Smooth muscle cell (in vitro differentiated cells): Measurements from ENCODE around the gene CYP1B1. TPM values are rescaled to one million over a fixed set of nuclear protein-coding genes. Genes with fewer than 3 reads are reported as not detected.

Experiments used
- DNase-seq: peaks from one replicate; lab custom pipeline; 2025; ENCODE audit not compliant: unreplicated experiment; lab: John Stamatoyannopoulos, UW
- H2AFZ ChIP-seq: fragments of 200-600 bp; sonication (generic); 2 replicates; pipeline ENCODE4 v1.6.0; 2016; ENCODE audit warnings: antibody characterized with exemption, low read depth, mild to moderate bottlenecking
- H3F3A ChIP-seq: fragments of 200-600 bp; sonication (generic); 2 replicates; pipeline ENCODE4 v1.6.0; 2017; ENCODE audit warnings: antibody characterized with exemption, low read depth
- H3K27ac ChIP-seq: fragments of 200-600 bp; sonication (generic); 2 replicates; pipeline ENCODE4 v1.5.1; 2016; ENCODE audit warnings: low read depth, mild to moderate bottlenecking
- H3K27me3 ChIP-seq: fragments of 200-600 bp; sonication (generic); 2 replicates; pipeline ENCODE4 v1.6.1; 2016; ENCODE audit warnings: low read depth, mild to moderate bottlenecking
- H3K36me3 ChIP-seq: fragments of 200-600 bp; sonication (generic); 2 replicates; pipeline ENCODE4 v1.5.1; 2016; ENCODE audit warnings: low read depth
- H3K4me1 ChIP-seq: fragments of 200-600 bp; sonication (generic); 2 replicates; pipeline ENCODE4 v1.5.1; 2016; ENCODE audit warnings: low read depth
- H3K4me2 ChIP-seq: fragments of 200-600 bp; sonication (generic); 2 replicates; pipeline ENCODE4 v1.6.0; 2016; ENCODE audit warnings: mild to moderate bottlenecking
- H3K4me3 ChIP-seq: fragments of 200-600 bp; sonication (generic); 2 replicates; pipeline ENCODE4 v1.5.1; 2016; ENCODE audit warnings: mild to moderate bottlenecking
- H3K79me2 ChIP-seq: fragments of 200-600 bp; sonication (generic); 2 replicates; pipeline ENCODE4 v1.6.0; 2016; ENCODE audit warnings: low read depth, mild to moderate bottlenecking
- H3K9ac ChIP-seq: fragments of 200-600 bp; sonication (generic); 2 replicates; pipeline ENCODE4 v1.6.0; 2016; ENCODE audit warnings: low read depth
- H3K9me3 ChIP-seq: fragments of 200-600 bp; sonication (generic); replicated peaks from 2 replicates; pipeline ENCODE4 v1.5.1; 2016; ENCODE audit warnings: low read depth
- H4K20me1 ChIP-seq: fragments of 200-600 bp; sonication (generic); 2 replicates; pipeline ENCODE4 v1.6.0; 2016; ENCODE audit warnings: low read depth
- WGBS: methylation state at CpG from one replicate; pipeline ENCODE4 v1.1.7; 2016; ENCODE audit warnings: low lambda C conversion rate; 5-methylcytosine and 5-hydroxymethylcytosine counted together
- polyA plus RNA-seq: library from polyadenylated mRNA; unstranded; fragments of >200 nt; fragmentation: Nextera tagmentation; extraction: Ambion mirVana; gene quantifications from 2 replicates; pipeline ENCODE4 v1.2.1, GENCODE V29; 2016
- total RNA-seq: library from RNA; depleted of rRNA; stranded (reverse); fragments of >200 nt; gene quantifications from 2 replicates; pipeline ENCODE4 v1.2.3, GENCODE V29; 2014
- TF ChIP-seq, protein P1 (sequence below): fragments of 200-600 bp; sonication (generic); IDR thresholded peaks from 2 replicates; pipeline ENCODE4 v1.5.1; 2017; ENCODE audit warnings: borderline replicate concordance, mild to moderate bottlenecking, antibody characterized with exemption; ENCODE audit not compliant: insufficient read depth, poor library complexity, severe bottlenecking

CYP1B1 gene
- total and polyA plus RNA-seq, 2 experiments from 2014 or later = 23.2 to 47.7 TPM

DNA sequence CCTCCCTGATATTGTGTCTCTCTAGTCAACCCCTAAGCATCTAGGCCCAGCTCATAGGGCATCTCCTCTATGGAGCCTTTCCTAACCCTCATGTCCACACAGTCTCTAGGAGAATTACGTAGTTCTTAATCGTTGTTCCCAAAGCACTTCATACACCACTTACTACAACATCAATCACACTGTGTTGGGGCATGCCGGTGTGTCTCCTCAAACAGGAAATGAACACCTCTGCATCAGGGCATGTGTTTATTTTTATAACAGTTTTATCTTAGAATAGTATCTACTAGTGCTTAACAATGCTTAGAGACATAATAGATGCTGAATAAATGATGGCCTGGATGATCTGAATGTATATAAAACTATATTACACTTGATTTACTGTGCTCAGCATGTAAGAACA is 19.7 kb downstream of the CYP1B1 start:
- Histone ChIP-seq H3K9ac (no peak overlapping the region), H3K4me1 (no peaks in the 10 kb centered on the region), H3K79me2 (no peaks in the 10 kb centered on the region), H2AFZ (no peak overlapping the region), H3F3A (no peaks in the 10 kb centered on the region), H3K36me3 (no peaks in the 10 kb centered on the region), H3K4me3 (no peak overlapping the region), H3K9me3 (no peaks in the 10 kb centered on the region), H3K27ac (no peak overlapping the region), H3K4me2 (no peak overlapping the region), H3K27me3 (no peaks in the 10 kb centered on the region), H4K20me1 (no peaks in the 10 kb centered on the region)
- TF ChIP-seq, protein P1, sequence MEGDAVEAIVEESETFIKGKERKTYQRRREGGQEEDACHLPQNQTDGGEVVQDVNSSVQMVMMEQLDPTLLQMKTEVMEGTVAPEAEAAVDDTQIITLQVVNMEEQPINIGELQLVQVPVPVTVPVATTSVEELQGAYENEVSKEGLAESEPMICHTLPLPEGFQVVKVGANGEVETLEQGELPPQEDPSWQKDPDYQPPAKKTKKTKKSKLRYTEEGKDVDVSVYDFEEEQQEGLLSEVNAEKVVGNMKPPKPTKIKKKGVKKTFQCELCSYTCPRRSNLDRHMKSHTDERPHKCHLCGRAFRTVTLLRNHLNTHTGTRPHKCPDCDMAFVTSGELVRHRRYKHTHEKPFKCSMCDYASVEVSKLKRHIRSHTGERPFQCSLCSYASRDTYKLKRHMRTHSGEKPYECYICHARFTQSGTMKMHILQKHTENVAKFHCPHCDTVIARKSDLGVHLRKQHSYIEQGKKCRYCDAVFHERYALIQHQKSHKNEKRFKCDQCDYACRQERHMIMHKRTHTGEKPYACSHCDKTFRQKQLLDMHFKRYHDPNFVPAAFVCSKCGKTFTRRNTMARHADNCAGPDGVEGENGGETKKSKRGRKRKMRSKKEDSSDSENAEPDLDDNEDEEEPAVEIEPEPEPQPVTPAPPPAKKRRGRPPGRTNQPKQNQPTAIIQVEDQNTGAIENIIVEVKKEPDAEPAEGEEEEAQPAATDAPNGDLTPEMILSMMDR = no peak
- no peak for DNase-seq
- WGBS = 85% methylated on average over 3 of the region's 3 CpGs

DNA sequence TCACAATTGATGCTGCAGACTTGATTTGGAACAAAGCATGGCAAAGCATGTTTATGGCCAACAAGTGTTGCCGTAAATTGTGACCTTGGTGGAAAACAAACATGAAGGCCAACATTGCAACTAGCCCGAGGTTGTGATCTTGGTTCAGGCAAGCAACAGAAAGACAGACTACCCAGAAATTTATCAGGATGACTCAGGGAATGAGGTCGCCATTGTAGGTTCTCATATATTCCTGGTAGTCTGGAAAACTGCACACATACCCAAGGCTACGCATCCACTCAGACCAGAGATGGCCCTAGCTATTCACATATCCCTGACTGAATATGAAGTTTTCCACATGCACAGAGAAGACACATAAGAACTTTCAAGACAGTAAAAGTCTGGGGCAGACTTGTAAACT is 30.1 kb downstream of the CYP1B1 start:
- TF ChIP-seq, protein P1 = no peak
- H3K79me2 ChIP-seq = no peaks in the 10 kb centered on the region
- H3K9ac ChIP-seq = no peak overlapping the region
- no peak overlapping the region for H3K4me3 ChIP-seq
- H3K9me3 ChIP-seq = no peaks in the 10 kb centered on the region
- DNase-seq = no peak
- WGBS = 51% methylated on average over 4 of the region's 4 CpGs
- H3K27ac ChIP-seq = peak overlapping the region; percentile 24
- H3K27me3 ChIP-seq = no peaks in the 10 kb centered on the region
- H3F3A ChIP-seq = no peaks in the 10 kb centered on the region
- H3K4me1 ChIP-seq = no peaks in the 10 kb centered on the region
- H2AFZ ChIP-seq = peak overlapping the region; percentile 17
- H3K4me2 ChIP-seq = no peak overlapping the region
- no peaks in the 10 kb centered on the region for H4K20me1 ChIP-seq
- H3K36me3 ChIP-seq = no peaks in the 10 kb centered on the region

DNA sequence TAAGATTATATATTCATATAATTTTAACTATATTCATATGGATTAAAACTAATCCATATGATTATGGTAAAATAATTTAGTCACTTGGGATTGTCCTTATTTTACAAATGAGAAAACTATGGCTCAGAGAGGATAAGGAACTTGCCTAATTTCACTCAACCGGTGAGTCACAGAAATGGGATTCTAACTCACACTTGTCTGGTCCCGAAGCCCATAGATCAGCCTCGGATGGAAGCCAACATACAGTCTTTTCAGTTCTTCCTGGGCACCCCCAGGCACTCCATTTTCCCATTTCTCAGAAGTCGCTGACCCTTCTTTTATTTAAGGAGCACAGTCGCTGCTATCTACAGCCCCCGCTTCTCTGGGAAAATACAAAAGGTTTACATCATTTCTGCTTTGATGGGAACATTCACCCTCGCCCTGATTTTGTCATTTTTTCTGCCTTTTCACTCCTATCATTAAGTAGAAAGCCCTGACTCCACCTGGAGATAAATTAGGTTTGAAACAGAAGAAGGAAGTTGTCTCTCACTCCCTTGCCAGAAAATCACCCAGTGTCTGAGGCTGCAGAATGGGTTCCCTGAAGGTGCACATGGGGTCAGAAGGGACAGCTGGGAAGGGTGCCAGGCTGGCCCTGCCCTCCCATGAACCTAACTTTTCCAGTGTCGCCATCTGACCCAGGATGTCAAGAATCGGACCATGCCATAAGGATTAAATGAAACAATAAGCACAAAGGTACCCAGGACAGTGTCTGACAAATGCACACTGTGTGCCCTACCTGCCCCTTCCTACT is 36.6 kb downstream of the CYP1B1 start:
- Histone ChIP-seq H2AFZ (no peak overlapping the region), H3K27ac (no peak overlapping the region), H3K36me3 (no peaks in the 10 kb centered on the region), H3K27me3 (no peaks in the 10 kb centered on the region), H3K9ac (no peak overlapping the region), H3K79me2 (no peaks in the 10 kb centered on the region), H4K20me1 (no peaks in the 10 kb centered on the region), H3K9me3 (no peaks in the 10 kb centered on the region), H3K4me1 (no peaks in the 10 kb centered on the region), H3F3A (no peaks in the 10 kb centered on the region), H3K4me2 (no peak overlapping the region), H3K4me3 (no peak overlapping the region)
- TF ChIP-seq, protein P1 = no peak
- no peak for DNase-seq
- whole genome bisulfite sequencing = 70% methylated on average over 9 of the region's 9 CpGs

DNA sequence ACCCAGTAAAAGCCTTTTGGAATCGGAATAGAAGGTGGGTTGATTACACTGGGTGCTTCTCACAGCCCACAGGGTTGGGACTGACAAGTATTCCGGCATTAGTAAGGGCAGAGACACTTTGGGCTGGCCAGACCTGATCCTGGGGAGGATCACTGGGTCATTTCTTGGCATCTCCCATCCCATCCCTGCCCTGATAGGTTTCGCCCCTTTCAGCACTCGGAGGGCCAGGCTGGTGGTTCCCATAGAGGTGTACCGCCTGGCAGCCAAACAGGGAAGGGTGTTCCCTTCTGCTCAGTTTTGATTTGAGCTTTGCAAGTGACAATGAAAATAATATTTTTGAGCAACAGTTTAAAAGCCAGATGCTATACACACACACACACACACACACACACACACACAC is 37.3 kb downstream of the CYP1B1 start:
- no peaks in the 10 kb centered on the region for H3F3A ChIP-seq
- H3K27me3 ChIP-seq = no peaks in the 10 kb centered on the region
- peak overlapping the region; percentile 76 for H3K4me2 ChIP-seq
- no peak overlapping the region for H3K9ac ChIP-seq
- no peaks in the 10 kb centered on the region for H3K4me1 ChIP-seq
- H3K4me3 ChIP-seq = no peak overlapping the region
- H3K79me2 ChIP-seq = no peaks in the 10 kb centered on the region
- no peak overlapping the region for H3K27ac ChIP-seq
- no peaks in the 10 kb centered on the region for H3K9me3 ChIP-seq
- no peaks in the 10 kb centered on the region for H4K20me1 ChIP-seq
- 90% methylated on average over 5 of the region's 5 CpGs for WGBS
- no peaks in the 10 kb centered on the region for H3K36me3 ChIP-seq
- DNase-seq = no peak
- H2AFZ ChIP-seq = peak overlapping the region; percentile 71
- TF ChIP-seq, protein P1 = no peak
